ENCODE data around the gene PCBD1. TPM values are rescaled to one million over a fixed set of nuclear protein-coding genes. Genes with fewer than 3 reads are reported as not detected.

The PCBD1 gene
- total RNA-seq, 1 donor from 2014 or later, result 23.9 TPM

GRCh38 chr10:70885481-70885880, 2.9 kb downstream of the PCBD1 start:
- H3K27ac Mint-ChIP-seq (ENCODE audit: unreplicated experiment), result no peak overlapping the region
- H3K27me3 Mint-ChIP-seq (ENCODE audit: unreplicated experiment), result peaks cover 11% of the 10 kb centered on the region
- peaks cover 15% of the 10 kb centered on the region for H3K36me3 Mint-ChIP-seq (ENCODE audit: low read depth, unreplicated experiment)
- H3K4me3 Mint-ChIP-seq (ENCODE audit: unreplicated experiment), result no peak overlapping the region
- peaks cover 26% of the 10 kb centered on the region for H3K4me1 Mint-ChIP-seq (ENCODE audit: unreplicated experiment)
- no peak for DNase-seq (ENCODE audit: low spot score)
- no peaks in the 10 kb centered on the region for H3K9me3 Mint-ChIP-seq (ENCODE audit: unreplicated experiment)
- no peak for TF ChIP-seq CTCF (IDR thresholded peaks at IDR 0.05; ENCODE audit: unreplicated experiment)

GRCh38 chr10:70884741-70885140, 3.6 kb downstream of the PCBD1 start:
- no peak for DNase-seq (ENCODE audit: low spot score)
- TF ChIP-seq CTCF (IDR thresholded peaks at IDR 0.05; ENCODE audit: unreplicated experiment), result no peak
- Mint-ChIP-seq H3K36me3 (ENCODE audit: low read depth, unreplicated experiment) (peaks cover 18% of the 10 kb centered on the region), H3K9me3 (ENCODE audit: unreplicated experiment) (no peaks in the 10 kb centered on the region), H3K27ac (ENCODE audit: unreplicated experiment) (no peak overlapping the region), H3K4me1 (ENCODE audit: unreplicated experiment) (peaks cover 29% of the 10 kb centered on the region), H3K4me3 (ENCODE audit: unreplicated experiment) (no peak overlapping the region), H3K27me3 (ENCODE audit: unreplicated experiment) (peaks cover 11% of the 10 kb centered on the region)

- peaks cover 3% of the 10 kb centered on the region for H3K27me3 Mint-ChIP-seq (ENCODE audit: unreplicated experiment)
- DNase-seq (ENCODE audit: low spot score), result peak; percentile 73
- no peaks in the 10 kb centered on the region for H3K9me3 Mint-ChIP-seq (ENCODE audit: unreplicated experiment)
- TF ChIP-seq CTCF (IDR thresholded peaks at IDR 0.05; ENCODE audit: unreplicated experiment), result peak; percentile 90
- H3K36me3 Mint-ChIP-seq (ENCODE audit: low read depth, unreplicated experiment), result peaks cover 39% of the 10 kb centered on the region
- H3K4me1 Mint-ChIP-seq (ENCODE audit: unreplicated experiment), result peaks cover 28% of the 10 kb centered on the region
- H3K27ac Mint-ChIP-seq (ENCODE audit: unreplicated experiment), result no peak overlapping the region
- no peak overlapping the region for H3K4me3 Mint-ChIP-seq (ENCODE audit: unreplicated experiment)
Observed at GRCh38 chr10:70880077-70880534, 8.3 kb downstream of the PCBD1 start.

GRCh38 chr10:70879207-70879606, 9.2 kb downstream of the PCBD1 start:
- Mint-ChIP-seq H3K9me3 (ENCODE audit: unreplicated experiment) (no peaks in the 10 kb centered on the region), H3K27ac (ENCODE audit: unreplicated experiment) (no peak overlapping the region), H3K4me3 (ENCODE audit: unreplicated experiment) (no peak overlapping the region), H3K36me3 (ENCODE audit: low read depth, unreplicated experiment) (peaks cover 39% of the 10 kb centered on the region), H3K4me1 (ENCODE audit: unreplicated experiment) (peaks cover 24% of the 10 kb centered on the region), H3K27me3 (ENCODE audit: unreplicated experiment) (peaks cover 3% of the 10 kb centered on the region)
- TF ChIP-seq CTCF (IDR thresholded peaks at IDR 0.05; ENCODE audit: unreplicated experiment), result no peak
- DNase-seq (ENCODE audit: low spot score), result no peak

GRCh38 chr10:70874061-70874460, 14.3 kb downstream of the PCBD1 start:
- Mint-ChIP-seq H3K27ac (ENCODE audit: unreplicated experiment) (no peak overlapping the region), H3K4me1 (ENCODE audit: unreplicated experiment) (peaks cover 19% of the 10 kb centered on the region), H3K27me3 (ENCODE audit: unreplicated experiment) (no peaks in the 10 kb centered on the region), H3K36me3 (ENCODE audit: low read depth, unreplicated experiment) (peaks cover 27% of the 10 kb centered on the region), H3K9me3 (ENCODE audit: unreplicated experiment) (no peaks in the 10 kb centered on the region), H3K4me3 (ENCODE audit: unreplicated experiment) (no peak overlapping the region)
- TF ChIP-seq CTCF (IDR thresholded peaks at IDR 0.05; ENCODE audit: unreplicated experiment), result no peak
- no peak for DNase-seq (ENCODE audit: low spot score)

Measured in endothelial cell (in vitro differentiated cells).